ENCODE data around the gene FANCG. TPM values are rescaled to one million over a fixed set of nuclear protein-coding genes. Genes with fewer than 3 reads are reported as not detected.

Gene FANCG
- total RNA-seq, 1 donor from 2014 or later = 22.0 TPM

Other genes with a start within 250 kb of the FANCG start
- gene PHF24, start 121.7 kb downstream of the FANCG start, total RNA-seq = 0.48 TPM
- gene DNAJB5, start 90.2 kb downstream of the FANCG start, total RNA-seq = 3.4 TPM
- 158 TPM for gene VCP, start 7.3 kb downstream of the FANCG start, total RNA-seq
- gene PIGO, start 16.6 kb upstream of the FANCG start, total RNA-seq = 22.8 TPM
- gene STOML2, start 23.2 kb upstream of the FANCG start, total RNA-seq = 126 TPM
- 22.7 TPM for gene ATOSB, start 35.9 kb upstream of the FANCG start, total RNA-seq
- gene UNC13B, start 82.1 kb upstream of the FANCG start, total RNA-seq = 31.0 TPM